WI38 (cell line): ENCODE data around the gene LSM7.

Source experiments
- H3K4me3 ChIP-seq: 2 replicates; pipeline ENCODE4 v1.5.1; 2011; ENCODE audit warnings: low read depth, mild to moderate bottlenecking, control low read depth, low read length
- TF ChIP-seq, protein P1 (sequence below): IDR thresholded peaks from 2 replicates; pipeline ENCODE4 v1.5.1; 2012; ENCODE audit warnings: low read depth, mild to moderate bottlenecking, control low read depth, low read length

Gene LSM7

DNA sequence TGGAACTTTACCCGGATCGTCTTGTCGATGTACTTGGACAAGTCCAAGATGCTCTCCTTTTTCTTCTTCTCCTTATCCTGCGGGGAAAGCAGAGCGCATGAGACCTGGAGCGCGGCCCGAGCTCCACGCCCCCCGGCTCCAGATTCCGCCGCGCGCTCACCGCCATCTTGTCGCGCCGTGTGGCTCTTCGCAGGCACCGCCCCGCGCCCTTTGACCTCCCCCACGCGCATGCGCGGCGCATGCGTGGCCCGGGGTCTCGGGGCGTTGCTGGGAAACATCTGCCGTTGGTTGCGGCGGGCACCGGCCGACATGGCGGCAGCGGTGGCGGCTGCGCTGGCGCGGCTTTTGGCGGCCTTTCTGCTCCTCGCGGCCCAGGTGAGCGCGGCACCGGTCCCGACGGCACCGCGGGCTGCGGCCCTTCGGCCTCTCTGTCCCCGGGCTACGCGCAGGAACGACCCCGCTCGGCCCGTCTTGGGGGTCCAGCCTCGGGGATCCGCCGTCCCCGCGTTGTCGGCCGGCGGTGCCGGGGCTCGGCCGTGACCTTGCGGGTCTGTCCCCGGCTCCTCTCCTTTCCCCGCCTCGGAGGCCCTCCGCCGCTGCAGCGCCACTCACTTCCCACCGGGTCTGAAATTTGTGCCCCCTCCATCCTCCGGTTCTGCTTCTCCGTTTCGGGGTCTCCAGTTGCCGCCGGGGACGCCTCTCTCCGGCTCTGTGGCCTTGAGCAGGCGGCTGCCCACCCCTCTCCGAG, at the start of gene LSM7, which contains the start of gene SPPL2B:
TSS of gene LSM7 (minus strand) at position 186 of the 748 bp plus-strand sequence. CDS start at position 166, 20 bp downstream.
TSS of gene SPPL2B (plus strand) at position 284 of the 748 bp plus-strand sequence. CDS start at position 310, 26 bp downstream.
- TF ChIP-seq, protein P1, sequence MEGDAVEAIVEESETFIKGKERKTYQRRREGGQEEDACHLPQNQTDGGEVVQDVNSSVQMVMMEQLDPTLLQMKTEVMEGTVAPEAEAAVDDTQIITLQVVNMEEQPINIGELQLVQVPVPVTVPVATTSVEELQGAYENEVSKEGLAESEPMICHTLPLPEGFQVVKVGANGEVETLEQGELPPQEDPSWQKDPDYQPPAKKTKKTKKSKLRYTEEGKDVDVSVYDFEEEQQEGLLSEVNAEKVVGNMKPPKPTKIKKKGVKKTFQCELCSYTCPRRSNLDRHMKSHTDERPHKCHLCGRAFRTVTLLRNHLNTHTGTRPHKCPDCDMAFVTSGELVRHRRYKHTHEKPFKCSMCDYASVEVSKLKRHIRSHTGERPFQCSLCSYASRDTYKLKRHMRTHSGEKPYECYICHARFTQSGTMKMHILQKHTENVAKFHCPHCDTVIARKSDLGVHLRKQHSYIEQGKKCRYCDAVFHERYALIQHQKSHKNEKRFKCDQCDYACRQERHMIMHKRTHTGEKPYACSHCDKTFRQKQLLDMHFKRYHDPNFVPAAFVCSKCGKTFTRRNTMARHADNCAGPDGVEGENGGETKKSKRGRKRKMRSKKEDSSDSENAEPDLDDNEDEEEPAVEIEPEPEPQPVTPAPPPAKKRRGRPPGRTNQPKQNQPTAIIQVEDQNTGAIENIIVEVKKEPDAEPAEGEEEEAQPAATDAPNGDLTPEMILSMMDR: no peak
- H3K4me3 ChIP-seq: peak within 1 kb of the TSS; percentile 96

- no peak overlapping the region for H3K4me3 ChIP-seq
- TF ChIP-seq, protein P1: no peak
Observed at GRCh38 chr19:2376784-2377519, 48.6 kb upstream of the LSM7 start.

DNA sequence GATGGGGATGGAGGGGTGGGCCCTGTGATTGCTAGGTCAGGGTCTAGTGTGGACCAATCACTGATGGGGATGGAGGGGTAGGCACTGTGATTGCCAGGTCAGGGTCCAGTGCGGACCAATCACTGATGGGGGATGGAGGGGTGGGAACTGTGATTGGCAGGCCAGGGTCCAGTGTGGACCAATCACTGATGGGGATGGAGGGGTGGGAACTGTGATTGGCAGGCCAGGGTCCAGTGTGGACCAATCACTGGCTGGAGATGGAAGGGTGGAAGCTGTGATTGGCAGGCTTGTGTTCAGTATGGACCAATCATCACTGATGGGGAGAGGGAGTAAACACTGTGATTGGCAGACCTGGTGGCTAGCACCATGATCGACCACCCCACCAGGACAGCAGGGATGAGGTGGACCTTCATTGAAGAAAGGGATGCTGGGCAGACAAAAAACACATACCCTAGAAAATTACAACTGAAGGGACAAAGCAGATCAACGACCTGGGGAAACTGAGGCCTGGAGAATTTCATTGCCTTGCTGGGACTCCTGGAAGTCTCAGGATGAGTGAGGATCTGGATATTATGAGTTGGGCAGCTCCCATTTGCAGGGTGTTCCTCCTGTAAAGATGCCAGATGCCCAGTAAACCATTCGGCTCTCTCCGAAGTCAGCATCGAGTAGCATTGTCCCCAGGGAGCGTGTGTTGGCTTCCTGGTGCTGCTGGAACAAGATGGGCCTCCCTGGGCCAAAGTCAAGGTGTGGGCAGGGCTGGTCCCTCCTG, 47.2 kb upstream of the LSM7 start:
- H3K4me3 ChIP-seq: no peak overlapping the region
- TF ChIP-seq, protein P1: no peak

GRCh38 chr19:2374808-2375207, 46.4 kb upstream of the LSM7 start:
- TF ChIP-seq, protein P1: no peak
- H3K4me3 ChIP-seq: no peak overlapping the region

DNA sequence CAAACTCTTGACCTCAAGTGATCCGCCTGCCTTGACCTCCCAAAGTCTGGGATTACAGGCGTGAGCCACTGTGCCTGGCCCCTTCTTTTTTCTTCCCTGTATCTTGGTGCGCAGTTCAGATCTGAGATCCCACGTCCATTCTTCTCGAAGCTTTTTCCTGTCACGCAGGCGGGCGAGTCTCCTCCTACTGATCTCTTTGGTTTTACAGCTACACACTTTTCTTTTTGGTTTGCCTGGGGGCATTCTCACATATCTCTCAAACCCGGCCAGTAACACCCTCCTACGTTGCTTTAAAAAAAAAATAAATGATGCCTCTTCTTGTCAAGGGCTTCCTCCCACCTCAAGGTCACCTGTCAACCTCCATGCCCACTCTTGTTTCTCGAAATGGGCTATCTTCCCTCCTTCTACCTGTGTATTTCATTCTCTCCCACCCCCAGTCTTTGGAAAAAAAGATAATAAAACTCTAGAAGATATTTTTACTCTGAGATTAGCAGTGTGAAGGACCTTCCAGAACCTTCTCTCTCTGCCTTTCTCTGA, 43.8 kb upstream of the LSM7 start:
- H3K4me3 ChIP-seq: no peak overlapping the region
- TF ChIP-seq, protein P1: no peak

DNA sequence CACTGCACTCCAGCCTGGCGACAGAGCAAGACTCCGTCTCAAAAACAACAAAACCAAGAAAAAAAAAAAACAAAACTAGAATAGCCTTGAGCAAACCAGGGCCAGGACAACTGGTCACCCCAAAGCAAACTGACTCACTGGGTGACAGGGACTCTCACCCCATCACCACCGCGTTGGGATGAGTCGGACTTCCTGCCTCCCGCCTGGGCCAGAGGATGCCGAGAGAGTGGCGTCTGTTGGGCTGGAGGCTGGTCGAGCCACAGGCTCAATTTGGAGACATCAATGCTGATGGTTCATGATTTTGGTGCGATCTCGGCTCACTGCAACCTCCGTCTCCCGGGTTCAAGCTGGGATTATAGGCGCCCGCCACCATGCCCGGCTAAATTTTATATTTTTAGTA, 43.3 kb upstream of the LSM7 start:
- TF ChIP-seq, protein P1: no peak

More for the DNA sequence above, 43.3 kb upstream of the LSM7 start:
- no peak overlapping the region for H3K4me3 ChIP-seq
